GM21786 (cell line): Measurements from ENCODE around the gene MRPS7.

ENCODE experiments used
- ATAC-seq: cut with Tn5 transposase; IDR thresholded peaks from one replicate; pipeline ENCODE4 v1.9.1; 2021; ENCODE audit not compliant: unreplicated experiment

MRPS7 gene

GRCh38 chr17:75307957-75308731 lies 46.5 kb downstream of the MRPS7 start:
- ATAC-seq, result no peak

- no peak for ATAC-seq
These were observed 47.3 kb downstream of the MRPS7 start for GRCh38 chr17:75308732-75309629.

- ATAC-seq, result no peak
These were observed 52.4 kb downstream of the MRPS7 start for GRCh38 chr17:75313941-75314551.

- ATAC-seq, result no peak
These were observed 54.0 kb downstream of the MRPS7 start for GRCh38 chr17:75315541-75316243.
